ENCODE data around the gene WDR81.
A peak's percentile ranks its signal among the peaks of the same experiment; 100 is the strongest.
"Not testable (repeated sequence)": the region's sequence is repeated elsewhere in the genome, so short reads cannot be mapped to it uniquely, and the experiment has no call there.

Gene WDR81

GRCh38 chr17:1765576-1765975, 41.1 kb downstream of the WDR81 start:
- Histone ChIP-seq H4K20me1 (ENCODE audit: insufficient read depth) (no peaks in the 10 kb centered on the region), H3K27me3 (ENCODE audit: insufficient read depth, low read depth) (no peaks in the 10 kb centered on the region), H3K4me3 (IDR thresholded peaks at IDR 0.05; ENCODE audit: insufficient read depth, low read depth, low read length) (no peak overlapping the region), H3K36me3 (ENCODE audit: insufficient read depth) (no peaks in the 10 kb centered on the region), H3K27ac (no peak overlapping the region), H3K4me1 (ENCODE audit: low read depth, poor library complexity, severe bottlenecking) (peaks cover 18% of the 10 kb centered on the region), H3K4me2 (no peak overlapping the region), H3K79me2 (ENCODE audit: insufficient read depth, low read depth) (no peaks in the 10 kb centered on the region), H3K9ac (no peak overlapping the region), H2AFZ (ENCODE audit: low read depth) (no peak overlapping the region)
- no peak for TF ChIP-seq CTCF (conservative IDR thresholded peaks at IDR 0.05; ENCODE audit: low read depth, low read length)

GRCh38 chr17:1766382-1767135, 42.1 kb downstream of the WDR81 start:
- Histone ChIP-seq H3K79me2 (ENCODE audit: insufficient read depth, low read depth) (no peaks in the 10 kb centered on the region), H3K4me2 (no peak overlapping the region), H3K27me3 (ENCODE audit: insufficient read depth, low read depth) (no peaks in the 10 kb centered on the region), H3K4me1 (ENCODE audit: low read depth, poor library complexity, severe bottlenecking) (peaks cover 18% of the 10 kb centered on the region), H2AFZ (ENCODE audit: low read depth) (no peak overlapping the region), H3K4me3 (IDR thresholded peaks at IDR 0.05; ENCODE audit: insufficient read depth, low read depth, low read length) (no peak overlapping the region), H4K20me1 (ENCODE audit: insufficient read depth) (no peaks in the 10 kb centered on the region), H3K9ac (no peak overlapping the region), H3K27ac (no peak overlapping the region), H3K36me3 (ENCODE audit: insufficient read depth) (no peaks in the 10 kb centered on the region)
- TF ChIP-seq CTCF (conservative IDR thresholded peaks at IDR 0.05; ENCODE audit: low read depth, low read length): no peak

DNA sequence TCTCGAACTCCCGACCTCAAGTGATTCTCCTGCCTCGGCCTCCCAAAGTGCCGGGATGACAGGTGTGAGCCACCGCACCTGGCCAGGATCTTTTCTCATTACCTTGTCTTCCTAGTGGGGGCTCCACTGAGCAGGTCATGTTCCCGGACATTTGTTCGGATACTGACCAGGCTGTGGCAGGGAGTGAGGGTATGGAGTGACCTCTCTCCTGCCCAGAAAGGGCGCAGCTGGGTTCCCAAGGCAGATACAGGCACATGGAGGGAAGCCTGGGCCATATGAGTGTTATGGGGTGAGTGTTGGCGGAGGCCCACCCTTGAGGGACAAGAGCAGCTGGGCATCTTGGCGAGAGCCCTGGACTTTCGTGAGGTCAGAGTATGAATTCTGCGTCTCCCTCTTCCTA, 42.9 kb downstream of the WDR81 start:
- H3K79me2 ChIP-seq (ENCODE audit: insufficient read depth, low read depth): no peaks in the 10 kb centered on the region
- H2AFZ ChIP-seq (ENCODE audit: low read depth): no peak overlapping the region
- H4K20me1 ChIP-seq (ENCODE audit: insufficient read depth): no peaks in the 10 kb centered on the region
- H3K27ac ChIP-seq: no peak overlapping the region
- peaks cover 18% of the 10 kb centered on the region for H3K4me1 ChIP-seq (ENCODE audit: low read depth, poor library complexity, severe bottlenecking)
- H3K9ac ChIP-seq: no peak overlapping the region
- H3K27me3 ChIP-seq (ENCODE audit: insufficient read depth, low read depth): no peaks in the 10 kb centered on the region
- no peak overlapping the region for H3K4me2 ChIP-seq
- H3K36me3 ChIP-seq (ENCODE audit: insufficient read depth): no peaks in the 10 kb centered on the region
- 0 out of 2 replicates have a peak, but pooled peaks have one; percentile 24 for TF ChIP-seq CTCF (conservative IDR thresholded peaks at IDR 0.05; ENCODE audit: low read depth, low read length)
- H3K4me3 ChIP-seq (IDR thresholded peaks at IDR 0.05; ENCODE audit: insufficient read depth, low read depth, low read length): no peak overlapping the region

GRCh38 chr17:1769822-1770477, 45.4 kb downstream of the WDR81 start:
- H3K9ac ChIP-seq: no peak overlapping the region
- H3K4me2 ChIP-seq: no peak overlapping the region
- H3K27ac ChIP-seq: no peak overlapping the region
- H3K36me3 ChIP-seq (ENCODE audit: insufficient read depth): no peaks in the 10 kb centered on the region
- H4K20me1 ChIP-seq (ENCODE audit: insufficient read depth): no peaks in the 10 kb centered on the region
- no peak for TF ChIP-seq CTCF (conservative IDR thresholded peaks at IDR 0.05; ENCODE audit: low read depth, low read length)
- H3K4me1 ChIP-seq (ENCODE audit: low read depth, poor library complexity, severe bottlenecking): no peaks in the 10 kb centered on the region
- no peak overlapping the region for H3K4me3 ChIP-seq (IDR thresholded peaks at IDR 0.05; ENCODE audit: insufficient read depth, low read depth, low read length)
- H3K79me2 ChIP-seq (ENCODE audit: insufficient read depth, low read depth): no peaks in the 10 kb centered on the region
- H2AFZ ChIP-seq (ENCODE audit: low read depth): no peak overlapping the region
- H3K27me3 ChIP-seq (ENCODE audit: insufficient read depth, low read depth): no peaks in the 10 kb centered on the region

DNA sequence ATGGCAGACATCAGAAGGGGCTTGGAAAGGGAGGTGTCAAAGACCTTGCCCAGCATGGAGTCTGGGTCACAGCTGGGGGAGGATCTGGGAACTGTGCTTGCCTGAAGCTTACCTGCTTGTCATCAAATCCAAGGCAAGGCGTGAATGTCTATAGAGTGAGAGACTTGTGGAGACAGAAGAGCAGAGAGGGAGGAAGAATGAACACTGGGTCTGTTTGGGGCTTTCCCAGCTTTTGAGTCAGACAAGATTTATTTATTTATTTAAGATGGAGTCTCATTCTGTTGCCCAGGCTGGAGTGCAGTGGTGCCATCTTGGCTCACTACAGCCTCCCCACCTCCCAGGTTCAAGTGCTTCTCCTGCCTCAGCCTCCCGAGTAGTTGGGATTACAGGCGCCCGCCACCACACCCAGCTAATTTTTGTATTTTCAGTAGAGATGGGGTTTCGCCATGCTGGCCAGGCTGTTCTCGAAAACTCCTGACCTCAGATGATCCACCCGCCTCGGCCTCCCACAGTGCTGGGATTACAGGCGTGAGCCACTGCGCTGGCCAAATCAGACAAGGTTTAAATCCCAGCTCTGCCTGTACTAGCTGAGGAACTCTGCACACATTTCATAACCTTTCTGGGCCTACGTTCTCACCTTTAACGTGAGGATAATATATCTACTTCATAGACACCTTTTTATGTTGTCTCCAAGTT, 48.6 kb downstream of the WDR81 start:
- not testable (repeated sequence) for H3K79me2 ChIP-seq (ENCODE audit: insufficient read depth, low read depth); H3K4me1 ChIP-seq (ENCODE audit: low read depth, poor library complexity, severe bottlenecking); H4K20me1 ChIP-seq (ENCODE audit: insufficient read depth); H3K4me2 ChIP-seq; H3K9ac ChIP-seq; H3K36me3 ChIP-seq (ENCODE audit: insufficient read depth); H3K27ac ChIP-seq; H3K4me3 ChIP-seq (IDR thresholded peaks at IDR 0.05; ENCODE audit: insufficient read depth, low read depth, low read length); H2AFZ ChIP-seq (ENCODE audit: low read depth); H3K27me3 ChIP-seq (ENCODE audit: insufficient read depth, low read depth)
